ENCODE results near the gene TBC1D22A. TPM values are rescaled to one million over a fixed set of nuclear protein-coding genes. Genes with fewer than 3 reads are reported as not detected.

TBC1D22A gene
- total RNA-seq, 1 experiment from 2014 or later: 27.6 TPM

DNA sequence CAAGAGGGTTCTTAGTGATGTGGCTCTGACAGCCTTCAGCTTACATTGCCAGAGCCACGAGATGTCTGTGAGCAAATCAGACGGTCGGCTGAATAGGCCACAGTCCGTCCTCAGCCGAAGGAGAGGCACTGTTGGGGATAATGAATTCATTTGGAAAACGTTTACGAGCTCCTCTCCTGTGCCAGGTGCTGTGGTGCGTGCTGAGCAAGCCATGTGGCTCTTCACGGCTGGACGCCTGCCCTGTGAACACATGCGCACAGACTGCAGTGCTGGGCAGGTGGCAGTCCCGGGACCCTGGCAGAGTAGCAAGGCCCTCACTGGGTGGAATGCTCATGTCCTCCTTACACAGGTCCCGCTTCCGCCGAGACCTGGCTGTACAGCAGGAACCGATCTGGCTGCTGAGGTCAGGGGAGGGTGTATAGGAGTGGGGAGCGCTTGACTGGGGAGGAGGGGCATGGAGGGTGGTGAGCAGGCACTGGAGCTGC, 6.8 kb downstream of the TBC1D22A start:
- TF ChIP-seq CTCF (IDR thresholded peaks at IDR 0.05; ENCODE audit: unreplicated experiment): no peak
- H3K27ac Mint-ChIP-seq (ENCODE audit: unreplicated experiment): peak overlapping the region; percentile 43
- peaks cover 30% of the 10 kb centered on the region for H3K4me1 Mint-ChIP-seq (ENCODE audit: low read depth, unreplicated experiment)
- BruUV-seq (replicated peaks): no TSS peak
- no peaks in the 10 kb centered on the region for H3K36me3 Mint-ChIP-seq (ENCODE audit: insufficient read depth, unreplicated experiment)
- no peaks in the 10 kb centered on the region for H3K9me3 Mint-ChIP-seq (ENCODE audit: low read depth, unreplicated experiment)
- H3K27me3 Mint-ChIP-seq (ENCODE audit: unreplicated experiment): no peaks in the 10 kb centered on the region
- CTCF ChIA-PET: no interaction called here
- DNase-seq: no peak
- intact Hi-C loops (cut with micrococcal nuclease; ENCODE audit: unreplicated experiment): no loop called here
- no peak overlapping the region for H3K4me3 Mint-ChIP-seq (ENCODE audit: low read depth, unreplicated experiment)

DNA sequence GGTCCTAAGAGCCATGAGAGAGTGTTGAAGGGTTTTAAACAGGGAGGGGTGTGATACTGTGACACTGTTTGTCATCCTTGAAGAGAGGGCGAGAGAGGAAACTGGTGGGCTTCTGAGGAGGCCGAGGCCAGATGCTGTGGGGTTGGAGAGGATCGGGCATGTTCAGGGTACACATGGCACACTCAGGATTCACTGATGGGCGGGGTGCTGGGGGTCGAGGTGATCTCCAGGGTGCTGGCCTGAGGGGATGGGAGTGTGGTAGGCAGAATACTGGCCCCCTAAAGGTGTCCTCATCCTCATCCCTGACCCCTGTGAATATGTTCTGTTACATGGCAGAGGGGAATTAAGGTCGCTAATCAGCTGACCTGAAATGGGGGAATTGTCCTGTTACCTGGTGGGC, 7.3 kb downstream of the TBC1D22A start:
- no peak for DNase-seq
- no peak for TF ChIP-seq CTCF (IDR thresholded peaks at IDR 0.05; ENCODE audit: unreplicated experiment)
- BruUV-seq (replicated peaks): no TSS peak
- intact Hi-C loops (cut with micrococcal nuclease; ENCODE audit: unreplicated experiment): loop anchor here (5.0 kb wide), 1 partner anchor 32 kb away; the partner anchor contains the start of gene CERK
- H3K4me3 Mint-ChIP-seq (ENCODE audit: low read depth, unreplicated experiment): no peak overlapping the region
- H3K4me1 Mint-ChIP-seq (ENCODE audit: low read depth, unreplicated experiment): peaks cover 30% of the 10 kb centered on the region
- no peaks in the 10 kb centered on the region for H3K27me3 Mint-ChIP-seq (ENCODE audit: unreplicated experiment)
- H3K27ac Mint-ChIP-seq (ENCODE audit: unreplicated experiment): peak overlapping the region; percentile 43
- H3K36me3 Mint-ChIP-seq (ENCODE audit: insufficient read depth, unreplicated experiment): no peaks in the 10 kb centered on the region
- H3K9me3 Mint-ChIP-seq (ENCODE audit: low read depth, unreplicated experiment): no peaks in the 10 kb centered on the region
- CTCF ChIA-PET: no interaction called here

DNA sequence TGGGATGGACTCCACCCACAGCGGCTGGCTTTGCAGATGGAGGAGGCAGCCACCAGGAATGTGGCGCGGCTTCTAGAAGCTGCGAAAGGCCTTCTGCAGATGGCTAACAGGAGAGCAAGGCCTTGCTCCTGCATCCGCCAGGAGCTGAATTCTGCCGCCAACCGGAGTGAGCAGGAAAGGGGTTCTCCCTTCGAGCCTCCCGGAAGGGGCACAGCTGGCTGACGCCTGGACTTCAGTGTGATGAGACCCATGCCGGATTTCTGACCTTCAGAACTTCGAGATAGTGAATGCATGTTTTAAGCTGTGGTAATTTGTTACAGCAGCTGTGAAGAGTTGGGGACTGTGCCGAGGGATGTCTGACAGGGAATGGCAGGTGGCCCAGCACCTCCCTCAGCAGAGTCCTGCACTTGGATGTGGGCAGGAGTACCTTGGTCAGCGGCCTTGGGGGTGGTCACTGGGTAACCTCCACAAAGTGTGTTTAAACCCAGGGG, 7.7 kb downstream of the TBC1D22A start:
- H3K27ac Mint-ChIP-seq (ENCODE audit: unreplicated experiment): no peak overlapping the region
- H3K36me3 Mint-ChIP-seq (ENCODE audit: insufficient read depth, unreplicated experiment): no peaks in the 10 kb centered on the region
- H3K4me1 Mint-ChIP-seq (ENCODE audit: low read depth, unreplicated experiment): peaks cover 31% of the 10 kb centered on the region
- H3K9me3 Mint-ChIP-seq (ENCODE audit: low read depth, unreplicated experiment): no peaks in the 10 kb centered on the region
- no peaks in the 10 kb centered on the region for H3K27me3 Mint-ChIP-seq (ENCODE audit: unreplicated experiment)
- intact Hi-C loops (cut with micrococcal nuclease; ENCODE audit: unreplicated experiment): loop anchor here (5.0 kb wide), 1 partner anchor 33 kb away; the partner anchor contains the start of gene CERK
- DNase-seq: no peak
- no peak for TF ChIP-seq CTCF (IDR thresholded peaks at IDR 0.05; ENCODE audit: unreplicated experiment)
- no peak overlapping the region for H3K4me3 Mint-ChIP-seq (ENCODE audit: low read depth, unreplicated experiment)
- no TSS peak for BruUV-seq (replicated peaks)
- CTCF ChIA-PET: no interaction called here

DNA sequence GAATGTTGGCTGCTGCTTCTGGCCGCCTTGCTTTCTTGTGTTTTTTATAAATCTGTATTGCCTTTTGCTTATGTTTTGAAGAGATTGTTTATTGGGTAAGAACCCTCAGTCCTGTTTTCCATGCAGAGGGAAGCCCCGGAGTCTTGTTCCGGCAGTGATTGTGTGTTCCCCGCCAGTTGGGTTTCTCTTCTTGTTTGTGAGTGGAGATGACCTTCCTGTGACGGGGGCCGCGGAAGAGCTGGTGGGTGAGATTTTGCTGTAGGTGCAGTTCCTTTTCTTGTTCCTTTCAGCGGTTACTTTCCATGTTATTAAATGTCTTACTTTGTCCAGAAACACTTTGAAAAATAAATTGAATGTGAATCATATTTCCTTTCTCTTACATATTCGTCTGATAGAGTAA, 8.3 kb downstream of the TBC1D22A start:
- intact Hi-C loops (cut with micrococcal nuclease; ENCODE audit: unreplicated experiment): loop anchor here (5.0 kb wide), 1 partner anchor 33 kb away; the partner anchor contains the start of gene CERK
- no peaks in the 10 kb centered on the region for H3K9me3 Mint-ChIP-seq (ENCODE audit: low read depth, unreplicated experiment)
- DNase-seq: no peak
- no peaks in the 10 kb centered on the region for H3K36me3 Mint-ChIP-seq (ENCODE audit: insufficient read depth, unreplicated experiment)
- TF ChIP-seq CTCF (IDR thresholded peaks at IDR 0.05; ENCODE audit: unreplicated experiment): no peak
- BruUV-seq (replicated peaks): no TSS peak
- H3K27me3 Mint-ChIP-seq (ENCODE audit: unreplicated experiment): no peaks in the 10 kb centered on the region
- peaks cover 37% of the 10 kb centered on the region for H3K4me1 Mint-ChIP-seq (ENCODE audit: low read depth, unreplicated experiment)
- H3K27ac Mint-ChIP-seq (ENCODE audit: unreplicated experiment): no peak overlapping the region
- no peak overlapping the region for H3K4me3 Mint-ChIP-seq (ENCODE audit: low read depth, unreplicated experiment)
- CTCF ChIA-PET: no interaction called here
